GM23248 (cell line): ENCODE data around the gene TRAF6.

Experiments
- EZH2 ChIP-seq: fragments of 200-600 bp; sonication (generic); IDR thresholded peaks from 2 replicates; pipeline ENCODE4 v1.6.1; 2018; ENCODE audit warnings: antibody characterized with exemption, mild to moderate bottlenecking; ENCODE audit not compliant: insufficient read depth, poor library complexity, severe bottlenecking
- EZH2phosphoT487 ChIP-seq: fragments of 200-600 bp; sonication (generic); IDR thresholded peaks from 2 replicates; pipeline ENCODE4 v1.6.1; 2018; ENCODE audit warnings: antibody characterized with exemption, moderate library complexity, mild to moderate bottlenecking, low read depth; ENCODE audit not compliant: insufficient read depth

DNA sequence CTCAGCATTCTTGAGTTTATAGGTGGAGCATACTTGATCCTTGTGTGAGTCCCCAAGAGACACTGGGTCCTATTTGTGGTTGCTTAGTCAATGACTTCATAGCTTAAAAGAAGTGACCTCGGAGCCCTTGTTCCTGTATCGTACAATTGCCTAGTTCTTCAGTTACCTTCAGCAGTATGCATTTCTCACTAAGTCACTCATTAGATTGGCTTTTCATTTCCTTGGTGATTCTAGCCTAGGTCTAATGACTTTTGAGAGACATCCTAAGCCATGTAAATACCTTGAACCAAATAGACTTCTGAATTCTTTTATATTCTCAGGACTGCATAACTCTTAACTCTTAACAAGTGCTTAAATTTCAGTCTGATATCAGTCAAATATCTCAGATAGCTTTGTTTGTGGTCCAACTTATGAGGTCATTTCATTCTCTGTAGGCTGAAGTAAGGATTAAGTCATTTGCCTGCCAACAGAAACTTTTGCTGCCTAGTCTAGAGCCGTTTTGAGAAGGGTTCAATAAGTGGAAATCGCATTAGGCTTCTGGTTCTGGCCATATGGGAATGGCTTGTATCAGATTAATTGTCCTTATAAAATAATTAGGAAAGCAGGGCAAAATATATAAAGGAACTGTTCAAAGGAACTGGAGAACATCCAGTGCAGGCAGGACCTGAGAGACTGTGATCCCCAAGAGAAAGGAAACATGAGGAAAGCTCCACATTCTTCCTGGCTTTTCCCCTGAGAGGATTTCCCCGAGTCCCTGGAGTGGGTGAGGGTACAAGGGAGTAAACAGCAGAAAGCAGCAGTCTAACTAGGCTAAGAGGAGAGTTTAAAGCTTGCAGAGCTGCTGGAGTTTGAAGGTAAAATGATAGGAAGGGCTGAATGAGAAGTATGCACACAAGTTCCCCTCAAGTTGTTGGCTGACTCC lies 39.9 kb downstream of the TRAF6 start:
- TF ChIP-seq EZH2 (no peak), EZH2phosphoT487 (no peak)
